GM12878 (cell line): Measurements from ENCODE around the gene GLI1. TPM values are rescaled to one million over a fixed set of nuclear protein-coding genes. Genes with fewer than 3 reads are reported as not detected.

ENCODE experiments used
- ATAC-seq: fragments of 200-7000 bp; cut with Tn5 transposase; 3 replicates; pipeline ENCODE4 v1.9.1; 2020; ENCODE audit warnings: mild to moderate bottlenecking, moderate library complexity
- BruUV-seq: library from RNA; stranded (reverse); fragments of 400-500 nt; replicated peaks from 2 replicates; lab custom pipeline; 2021; lab: Mats Ljungman, UMichigan
- CTCF ChIA-PET: fragments of 300-600 bp; sonication (Branson Sonifier 250); formaldehyde crosslinking; extraction: SDS; loops from one replicate; lab custom pipeline; 2021; ENCODE audit warnings: inconsistent platforms; lab: Yijun Ruan, JAX
- POLR2A ChIA-PET: fragments of 350-600 bp; formaldehyde crosslinking; extraction: SDS; loops from one replicate; lab custom pipeline; 2021; ENCODE audit warnings: inconsistent platforms; lab: Charles Lee
- RAD21 ChIA-PET: fragments of 300-600 bp; sonication (Branson Sonifier 250); formaldehyde crosslinking; loops from one replicate; lab custom pipeline; 2023; ENCODE audit warnings: antibody characterized with exemption; ENCODE audit not compliant: unreplicated experiment; lab: Charles Lee
- SMC1A ChIA-PET: fragments of 300-600 bp; sonication (Branson Sonifier 250); formaldehyde crosslinking; loops from one replicate; lab custom pipeline; 2023; ENCODE audit not compliant: unreplicated experiment, uncharacterized antibody; lab: Charles Lee
- DNase-seq: peaks from one replicate; pipeline ENCODE4 v3.0.0-alpha.2; 2011; ENCODE audit warnings: low read depth, low spot score
- FAIRE-seq: peaks from 3 replicates; lab custom pipeline; 2011; peaks lifted over from hg19 to GRCh38; lab: Jason Lieb, UNC
- H2AFZ ChIP-seq: 2 replicates; pipeline ENCODE4 v1.6.0; 2011; ENCODE audit warnings: low read depth, low read length, control low read depth; ENCODE audit not compliant: control insufficient read depth
- H3K27ac ChIP-seq: 2 replicates; pipeline ENCODE4 v1.5.1; 2011; ENCODE audit warnings: control low read depth; ENCODE audit not compliant: control insufficient read depth, insufficient read depth
- H3K27me3 ChIP-seq, 2 experiments: replicated peaks in 1 of 2; 2 replicates each; pipeline versions ENCODE4 v1.6.0 to v1.6.1; 2011; ENCODE audit warnings: low read length in 1 of 2; ENCODE audit not compliant: control insufficient read depth in 2 of 2, insufficient read depth in 2 of 2
- H3K36me3 ChIP-seq, 2 experiments: 2 replicates each; pipeline ENCODE4 v1.5.1; 2011; ENCODE audit warnings: low read length in 1 of 2; ENCODE audit not compliant: control insufficient read depth in 2 of 2, insufficient read depth in 2 of 2
- H3K4me1 ChIP-seq: 2 replicates; pipeline ENCODE4 v1.6.1; 2011; ENCODE audit warnings: mild to moderate bottlenecking, low read length, moderate library complexity, mixed read lengths; ENCODE audit not compliant: control insufficient read depth, insufficient read depth
- H3K4me2 ChIP-seq: 2 replicates; pipeline ENCODE4 v1.6.0; 2011; ENCODE audit warnings: control low read depth; ENCODE audit not compliant: control insufficient read depth, insufficient read depth
- H3K4me3 ChIP-seq: fragments of 200-600 bp; sonication (generic); 2 replicates; pipeline ENCODE4 v1.5.1; 2016
- H3K79me2 ChIP-seq: 2 replicates; pipeline ENCODE4 v1.6.0; 2011; ENCODE audit warnings: low read length; ENCODE audit not compliant: control insufficient read depth, insufficient read depth
- H3K9ac ChIP-seq: 2 replicates; pipeline ENCODE4 v1.8.0; 2011; ENCODE audit warnings: low read length, control low read depth, mixed read lengths; ENCODE audit not compliant: control insufficient read depth, insufficient read depth
- H3K9me3 ChIP-seq: replicated peaks from 3 replicates; pipeline ENCODE4 v1.5.1; 2011; ENCODE audit warnings: mild to moderate bottlenecking, low read length; ENCODE audit not compliant: control insufficient read depth, insufficient read depth
- H4K20me1 ChIP-seq: 2 replicates; pipeline ENCODE4 v1.6.0; 2011; ENCODE audit not compliant: control insufficient read depth, insufficient read depth
- IRF3 ChIP-seq: fragments of 450-650 bp; IDR thresholded peaks from 2 replicates; pipeline ENCODE4 v1.6.1; 2014; ENCODE audit warnings: mild to moderate bottlenecking
- MXI1 ChIP-seq: fragments of 150-350 bp; IDR thresholded peaks from 2 replicates; pipeline ENCODE4 v1.6.1; 2011; ENCODE audit warnings: low read depth, mild to moderate bottlenecking, inconsistent platforms, low read length, improper control_type of control experiment
- PAX5 ChIP-seq: IDR thresholded peaks from 2 replicates; pipeline ENCODE4 v1.6.1; 2011; ENCODE audit warnings: low read depth, low read length, borderline replicate concordance
- SMARCA5 ChIP-seq: fragments of 450-650 bp; IDR thresholded peaks from 2 replicates; pipeline ENCODE4 v1.6.1; 2017; ENCODE audit warnings: mild to moderate bottlenecking
- SREBF2 ChIP-seq: IDR thresholded peaks from 2 replicates; pipeline ENCODE4 v1.6.1; 2012; ENCODE audit warnings: mild to moderate bottlenecking, low read length
- WGBS: methylation state at CpG from one replicate; pipeline ENCODE4 v1.1.6; 2016; ENCODE audit warnings: low lambda C conversion rate; ENCODE audit not compliant: insufficient replicate concordance, insufficient coverage; ENCODE audit errors: missing lambda C conversion rate; 5-methylcytosine and 5-hydroxymethylcytosine counted together
- in situ Hi-C: fragments of 300-500 bp; cut with MboI; formaldehyde crosslinking; loops from 9 replicates; pipeline ENCODE4 v1.14.3; 2018; ENCODE audit warnings: mixed read lengths
- intact Hi-C: fragments of 100-400 bp; cut with micrococcal nuclease; formaldehyde crosslinking; loops from one replicate; pipeline ENCODE4 v1.14.2; 2022; ENCODE audit not compliant: unreplicated experiment
- polyA plus RNA-seq, 11 experiments: library from polyadenylated mRNA; depleted of rRNA in 4 of 11; unstranded in 6 of 11; stranded (reverse) in 5 of 11; fragments of >200 nt; fragmentation: Nextera tagmentation in 4 of 11; fragmentation: Illumina TruSeq in 1 of 11; extraction: Ambion mirVana in 4 of 11; extraction: Trizol in 1 of 11; gene quantifications; 1 replicate in 1 of 11; 2 replicates in 10 of 11; pipeline versions ENCODE4 v1.2.1 to v1.2.3, GENCODE V29; 2011 to 2016; ENCODE audit warnings: inconsistent platforms in 2 of 11, missing spikeins in 2 of 11, low read depth in 1 of 11
- total RNA-seq, 4 experiments: library from RNA; depleted of rRNA in 3 of 4; stranded (reverse); fragments of >200 nt in 3 of 4; fragmentation: Illumina TruSeq in 1 of 4; extraction: Trizol in 1 of 4; gene quantifications; 2 replicates each; pipeline versions ENCODE4 v1.2.1 to v1.2.3, GENCODE V29; 2013 to 2021
- TF ChIP-seq, protein P1 (sequence below): fragments of 450-650 bp; IDR thresholded peaks from 2 replicates; pipeline ENCODE4 v1.6.1; 2018; ENCODE audit warnings: borderline replicate concordance, mild to moderate bottlenecking; ENCODE audit not compliant: partially characterized antibody

The GLI1 gene
- total and polyA plus RNA-seq, 10 of the 15 experiments (the other 5 are each of a cell fraction or from before 2014, with no cell fraction given) = 0.27 to 1.2 (median 0.49) TPM

- TF ChIP-seq, protein P1, sequence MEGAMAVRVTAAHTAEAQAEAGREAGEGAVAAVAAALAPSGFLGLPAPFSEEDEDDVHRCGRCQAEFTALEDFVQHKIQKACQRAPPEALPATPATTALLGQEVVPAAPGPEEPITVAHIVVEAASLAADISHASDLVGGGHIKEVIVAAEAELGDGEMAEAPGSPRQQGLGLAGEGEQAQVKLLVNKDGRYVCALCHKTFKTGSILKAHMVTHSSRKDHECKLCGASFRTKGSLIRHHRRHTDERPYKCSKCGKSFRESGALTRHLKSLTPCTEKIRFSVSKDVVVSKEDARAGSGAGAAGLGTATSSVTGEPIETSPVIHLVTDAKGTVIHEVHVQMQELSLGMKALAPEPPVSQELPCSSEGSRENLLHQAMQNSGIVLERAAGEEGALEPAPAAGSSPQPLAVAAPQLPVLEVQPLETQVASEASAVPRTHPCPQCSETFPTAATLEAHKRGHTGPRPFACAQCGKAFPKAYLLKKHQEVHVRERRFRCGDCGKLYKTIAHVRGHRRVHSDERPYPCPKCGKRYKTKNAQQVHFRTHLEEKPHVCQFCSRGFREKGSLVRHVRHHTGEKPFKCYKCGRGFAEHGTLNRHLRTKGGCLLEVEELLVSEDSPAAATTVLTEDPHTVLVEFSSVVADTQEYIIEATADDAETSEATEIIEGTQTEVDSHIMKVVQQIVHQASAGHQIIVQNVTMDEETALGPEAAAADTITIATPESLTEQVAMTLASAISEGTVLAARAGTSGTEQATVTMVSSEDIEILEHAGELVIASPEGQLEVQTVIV = no peak
- no peak for TF ChIP-seq SREBF2
- TF ChIP-seq, all 136 proteins: peak for 36
Measured at GRCh38 chr12:57476162-57476992, 16.8 kb downstream of the GLI1 start (continued).

- ChIA-PET CTCF (interaction anchor here (0.6 to 8.1 kb wide), 17 partner anchors 9 to 841 kb away, joined by 3 to 114 read pairs (median 5); partner anchors contain the start of genes DDIT3, GLI1 and INHBE), SMC1A (interaction anchor here (0.6 to 2.2 kb wide), 11 partner anchors 9 to 157 kb away, joined by 3 to 18 read pairs (median 5); partner anchors contain the start of genes DCTN2, DDIT3 and GLI1), POLR2A (interaction anchor here (0.6 to 2.5 kb wide), 14 partner anchors 9 to 268 kb away, joined by 3 to 16 read pairs (median 7); partner anchors contain the start of genes DCTN2, DDIT3, INHBE and TSPAN31), RAD21 (interaction anchor here (0.6 to 2.0 kb wide), 15 partner anchors 10 to 1660 kb away, joined by 3 to 15 read pairs (median 4); partner anchors contain the start of genes DCTN2, DDIT3, GLI1 and INHBE)
- H3K9me3 ChIP-seq = no peaks in the 10 kb centered on the region
- WGBS = under 1% methylated on average over 12 of the region's 15 CpGs
- FAIRE-seq = no peak
- H3K4me3 ChIP-seq = peak overlapping the region; percentile 92
- BruUV-seq = TSS peak; percentile 63
- TF ChIP-seq IRF3 = no peak
- TF ChIP-seq SMARCA5 = no peak
- 0 out of 2 replicates have a peak, but pooled peaks have one; percentile 13 for TF ChIP-seq MXI1
- 0 out of 2 replicates have a peak, but pooled peaks have one; percentile 32 for TF ChIP-seq PAX5
- peak overlapping the region; percentile 76 for H2AFZ ChIP-seq
- DNase-seq = no peak
- peak overlapping the region; percentile 99 for H3K4me2 ChIP-seq
- no peaks in the 10 kb centered on the region for H4K20me1 ChIP-seq
- peaks cover 1 to 21% of the 10 kb centered on the region in 2 experiments for H3K36me3 ChIP-seq
- in situ Hi-C loops = no loop called here
- peaks cover 34% of the 10 kb centered on the region for H3K4me1 ChIP-seq
- no peaks in the 10 kb centered on the region for H3K27me3 ChIP-seq
- ATAC-seq = peak; percentile 11
- H3K9ac ChIP-seq = peak overlapping the region; percentile 74
- peaks cover 44% of the 10 kb centered on the region for H3K79me2 ChIP-seq
- intact Hi-C loops = loop anchor here (5.0 to 10.0 kb wide), 2 partner anchors 45 to 278 kb away; partner anchors contain the start of genes CDK4, DDIT3, MARCHF9 and MBD6
- H3K27ac ChIP-seq = peak overlapping the region; percentile 85
Measured at GRCh38 chr12:57476993-57477709, 17.6 kb downstream of the GLI1 start.
